Stomach smooth muscle (tissue), 2 donors: ENCODE data around the gene PCDHGB3.
"Not testable (repeated sequence)": the region's sequence is repeated elsewhere in the genome, so short reads cannot be mapped to it uniquely, and the experiment has no call there.

ENCODE experiments used
- H3K27ac ChIP-seq: one replicate; pipeline ENCODE4 v1.7.0; 2013; ENCODE audit warnings: mild to moderate bottlenecking, low read length, inconsistent platforms
- H3K27me3 ChIP-seq, 2 donors: one replicate each; pipeline ENCODE4 v1.7.0; 2013; ENCODE audit warnings: low read length in 2 of 2; ENCODE audit not compliant: insufficient read depth in 2 of 2, control insufficient read depth in 1 of 2
- H3K36me3 ChIP-seq, 2 donors: one replicate each; pipeline ENCODE4 v1.7.0; 2013; ENCODE audit warnings: low read length in 2 of 2; ENCODE audit not compliant: control insufficient read depth in 2 of 2, insufficient read depth in 2 of 2
- H3K4me1 ChIP-seq: one replicate; pipeline ENCODE4 v1.7.0; 2013; ENCODE audit warnings: low read length; ENCODE audit not compliant: control insufficient read depth, insufficient read depth
- H3K4me3 ChIP-seq, 2 donors: one replicate each; pipeline ENCODE4 v1.7.0; 2013; ENCODE audit warnings: low read length in 2 of 2
- H3K9ac ChIP-seq, 2 donors: one replicate each; pipeline ENCODE4 v1.7.0; 2013; ENCODE audit warnings: low read length in 2 of 2, mild to moderate bottlenecking in 1 of 2
- H3K9me3 ChIP-seq, 2 donors: one replicate each; pipeline ENCODE4 v1.7.0; 2013; ENCODE audit warnings: low read length in 2 of 2; ENCODE audit not compliant: control insufficient read depth in 2 of 2
- donor health status: healthy.
- donor health status: Pancreatic carcinoma.

The PCDHGB3 gene

GRCh38 chr5:141343242-141343952 is 26.6 kb upstream of the PCDHGB3 start, which contains the start of gene PCDHGA3:
Gene PCDHGA3, plus strand, starts transcription at chr5:141343829. Its CDS starts 205 bp downstream, at chr5:141344034.
- H3K27me3 ChIP-seq = peaks cover 0 to 4% of the 10 kb centered on the region in 2 donors
- peak within 1 kb of the TSS in 1 of 2 donors; percentile 54 for H3K4me3 ChIP-seq
- no peak within 1 kb of the TSS for H3K27ac ChIP-seq
- H3K9ac ChIP-seq = no peak within 1 kb of the TSS
- peaks cover 46 to 53% of the 10 kb centered on the region in 2 donors for H3K9me3 ChIP-seq
- H3K4me1 ChIP-seq = no peaks in the 10 kb centered on the region
- no peaks in the 10 kb centered on the region for H3K36me3 ChIP-seq

- peaks cover 0 to 4% of the 10 kb centered on the region in 2 donors for H3K27me3 ChIP-seq
- H3K36me3 ChIP-seq = no peaks in the 10 kb centered on the region
- H3K27ac ChIP-seq = no peak overlapping the region
- peaks cover 43 to 46% of the 10 kb centered on the region in 2 donors for H3K9me3 ChIP-seq
- peak overlapping the region in 1 of 2 donors; percentile 54 for H3K4me3 ChIP-seq
- H3K9ac ChIP-seq = no peak overlapping the region
- H3K4me1 ChIP-seq = no peaks in the 10 kb centered on the region
These were observed 26.0 kb upstream of the PCDHGB3 start for GRCh38 chr5:141343953-141344463.

GRCh38 chr5:141345327-141345726 is 24.7 kb upstream of the PCDHGB3 start:
- H3K4me3 ChIP-seq = no peak overlapping the region
- peaks cover 36 to 38% of the 10 kb centered on the region in 2 donors for H3K9me3 ChIP-seq
- no peak overlapping the region for H3K27ac ChIP-seq

GRCh38 chr5:141346017-141346416 is 24.0 kb upstream of the PCDHGB3 start:
- H3K9ac ChIP-seq, H3K4me3 ChIP-seq, H3K27me3 ChIP-seq, H3K4me1 ChIP-seq, H3K36me3 ChIP-seq, H3K27ac ChIP-seq: not testable (repeated sequence)
- H3K9me3 ChIP-seq = peaks cover 38 to 43% of the 10 kb centered on the region in 2 donors

More at GRCh38 chr5:141345327-141345726, 24.7 kb upstream of the PCDHGB3 start:
- Histone ChIP-seq H3K27me3 (peaks cover 0 to 4% of the 10 kb centered on the region in 2 donors), H3K36me3 (no peaks in the 10 kb centered on the region), H3K9ac (no peak overlapping the region), H3K4me1 (no peaks in the 10 kb centered on the region)

GRCh38 chr5:141349917-141350619 is 20.0 kb upstream of the PCDHGB3 start, which contains the start of gene PCDHGB1:
Gene PCDHGB1, plus strand, starts transcription at chr5:141350099. Its CDS starts 162 bp downstream, at chr5:141350261.
- Histone ChIP-seq H3K36me3 (no peaks in the 10 kb centered on the region), H3K4me3 (peak within 1 kb of the TSS; percentile 40 to 65), H3K4me1 (no peaks in the 10 kb centered on the region), H3K27me3 (peaks cover 0 to 7% of the 10 kb centered on the region in 2 donors), H3K9ac (no peak within 1 kb of the TSS), H3K9me3 (peaks cover 26 to 44% of the 10 kb centered on the region in 2 donors), H3K27ac (no peak within 1 kb of the TSS)

GRCh38 chr5:141351591-141351990 is 18.5 kb upstream of the PCDHGB3 start:
- peaks cover 0 to 2% of the 10 kb centered on the region in 2 donors for H3K36me3 ChIP-seq
- H3K4me3 ChIP-seq = peak overlapping the region in 1 of 2 donors; percentile 65
- peaks cover 0 to 7% of the 10 kb centered on the region in 2 donors for H3K27me3 ChIP-seq
- no peaks in the 10 kb centered on the region for H3K4me1 ChIP-seq
- no peak overlapping the region for H3K9ac ChIP-seq
- H3K27ac ChIP-seq = no peak overlapping the region
- H3K9me3 ChIP-seq = peaks cover 31 to 52% of the 10 kb centered on the region in 2 donors

GRCh38 chr5:141354900-141355469 is 15.1 kb upstream of the PCDHGB3 start, which contains the start of gene PCDHGA4:
Gene PCDHGA4, plus strand, starts transcription at chr5:141355021. Its CDS starts 87 bp downstream, at chr5:141355108.
- Histone ChIP-seq H3K36me3 (peaks cover 0 to 2% of the 10 kb centered on the region in 2 donors), H3K27me3 (peaks cover 0 to 7% of the 10 kb centered on the region in 2 donors), H3K4me1 (no peaks in the 10 kb centered on the region), H3K9ac (no peak within 1 kb of the TSS), H3K27ac (no peak within 1 kb of the TSS), H3K9me3 (peaks cover 35 to 70% of the 10 kb centered on the region in 2 donors), H3K4me3 (peak within 1 kb of the TSS; percentile 42 to 70)

- H3K27ac ChIP-seq = no peak overlapping the region
- H3K9ac ChIP-seq = no peak overlapping the region
- H3K36me3 ChIP-seq = peaks cover 0 to 2% of the 10 kb centered on the region in 2 donors
- peaks cover 0 to 7% of the 10 kb centered on the region in 2 donors for H3K27me3 ChIP-seq
- H3K9me3 ChIP-seq = peaks cover 35 to 71% of the 10 kb centered on the region in 2 donors
- no peaks in the 10 kb centered on the region for H3K4me1 ChIP-seq
- H3K4me3 ChIP-seq = peak overlapping the region; percentile 42 to 70
These were observed 14.4 kb upstream of the PCDHGB3 start for GRCh38 chr5:141355641-141356040.

- H3K4me1 ChIP-seq = no peaks in the 10 kb centered on the region
- peaks cover 0 to 2% of the 10 kb centered on the region in 2 donors for H3K36me3 ChIP-seq
- no peak overlapping the region for H3K9ac ChIP-seq
- peaks cover 0 to 3% of the 10 kb centered on the region in 2 donors for H3K27me3 ChIP-seq
- H3K9me3 ChIP-seq = peaks cover 36 to 71% of the 10 kb centered on the region in 2 donors
- H3K4me3 ChIP-seq = peak overlapping the region in 1 of 2 donors; percentile 42
- H3K27ac ChIP-seq = no peak overlapping the region
These were observed 13.9 kb upstream of the PCDHGB3 start for GRCh38 chr5:141356133-141356532.

GRCh38 chr5:141356950-141357349 is 13.1 kb upstream of the PCDHGB3 start:
- Histone ChIP-seq H3K4me1 (no peaks in the 10 kb centered on the region), H3K9ac (no peak overlapping the region), H3K27me3 (peaks cover 0 to 3% of the 10 kb centered on the region in 2 donors), H3K9me3 (peaks cover 33 to 70% of the 10 kb centered on the region in 2 donors), H3K4me3 (peak overlapping the region; percentile 18 to 47), H3K27ac (no peak overlapping the region), H3K36me3 (peaks cover 0 to 2% of the 10 kb centered on the region in 2 donors)
